DOHH2 (cell line): Measurements from ENCODE around the gene UMODL1.

Source experiments
- H3F3A ChIP-seq: fragments of 200-600 bp; sonication (generic), shearing (Covaris generic); 2 replicates; pipeline ENCODE4 v1.6.0; 2016; ENCODE audit warnings: antibody characterized with exemption, mild to moderate bottlenecking; ENCODE audit not compliant: control insufficient read depth, insufficient read depth
- H3K27ac ChIP-seq: fragments of 200-600 bp; sonication (generic); 2 replicates; pipeline ENCODE4 v1.5.1; 2014; ENCODE audit warnings: low read depth, mild to moderate bottlenecking, low read length, moderate library complexity
- H3K27me3 ChIP-seq: fragments of 200-600 bp; sonication (generic); 2 replicates; pipeline ENCODE4 v1.6.1; 2014; ENCODE audit warnings: mild to moderate bottlenecking, low read length, mixed read lengths; ENCODE audit not compliant: control insufficient read depth
- H3K36me3 ChIP-seq: fragments of 200-600 bp; sonication (generic); 2 replicates; pipeline ENCODE4 v1.6.1; 2014; ENCODE audit warnings: mild to moderate bottlenecking, low read length, moderate library complexity, mixed read lengths; ENCODE audit not compliant: control insufficient read depth
- H3K4me1 ChIP-seq: fragments of 200-600 bp; sonication (generic); 2 replicates; pipeline ENCODE4 v1.6.1; 2014; ENCODE audit warnings: mild to moderate bottlenecking, low read length, mixed read lengths; ENCODE audit not compliant: control insufficient read depth
- H3K4me2 ChIP-seq: fragments of 200-600 bp; sonication (generic); 2 replicates; pipeline ENCODE4 v1.6.0; 2014; ENCODE audit warnings: mild to moderate bottlenecking, low read length, moderate library complexity
- H3K4me3 ChIP-seq: fragments of 200-600 bp; sonication (generic); 2 replicates; pipeline ENCODE4 v1.5.1; 2014; ENCODE audit warnings: mild to moderate bottlenecking, low read length, mixed read lengths
- H3K79me2 ChIP-seq: fragments of 200-600 bp; sonication (generic); 2 replicates; pipeline ENCODE4 v1.6.1; 2014; ENCODE audit warnings: mild to moderate bottlenecking, low read length, mixed read lengths; ENCODE audit not compliant: control insufficient read depth
- H3K9me2 ChIP-seq: fragments of 200-600 bp; sonication (generic); replicated peaks from 2 replicates; pipeline ENCODE4 v1.6.1; 2014; ENCODE audit warnings: mild to moderate bottlenecking, low read length, mixed read lengths; ENCODE audit not compliant: control insufficient read depth
- H3K9me3 ChIP-seq: fragments of 200-600 bp; sonication (generic); 2 replicates; pipeline ENCODE4 v1.6.1; 2014; ENCODE audit warnings: antibody characterized with exemption, low read length, mixed read lengths; ENCODE audit not compliant: control insufficient read depth, insufficient read depth
- H4K20me1 ChIP-seq: fragments of 200-600 bp; sonication (generic); 2 replicates; pipeline ENCODE4 v1.6.0; 2014; ENCODE audit warnings: low read depth, mild to moderate bottlenecking, antibody characterized with exemption, low read length, moderate library complexity; ENCODE audit not compliant: control insufficient read depth, insufficient read depth
- CTCF ChIP-seq: fragments of 200-600 bp; sonication (generic); IDR thresholded peaks from one replicate; pipeline ENCODE4 v1.5.1; 2014; ENCODE audit warnings: antibody characterized with exemption, mild to moderate bottlenecking, low read depth, low read length; ENCODE audit not compliant: poor library complexity, severe bottlenecking
- EZH2phosphoT487 ChIP-seq: fragments of 200-600 bp; sonication (generic); IDR thresholded peaks from 2 replicates; pipeline ENCODE4 v1.6.1; 2017; ENCODE audit warnings: borderline replicate concordance, mild to moderate bottlenecking, antibody characterized with exemption, low read length, moderate library complexity, mixed read lengths

The UMODL1 gene

GRCh38 chr21:42137191-42137904 is 66.2 kb downstream of the UMODL1 start:
- H3K79me2 ChIP-seq, result no peaks in the 10 kb centered on the region
- H3K4me3 ChIP-seq, result no peak overlapping the region
- no peaks in the 10 kb centered on the region for H3K36me3 ChIP-seq
- H3K9me2 ChIP-seq, result no peaks in the 10 kb centered on the region
- TF ChIP-seq CTCF (no peak), EZH2phosphoT487 (no peak)
- no peaks in the 10 kb centered on the region for H4K20me1 ChIP-seq
- no peaks in the 10 kb centered on the region for H3F3A ChIP-seq
- no peak overlapping the region for H3K4me2 ChIP-seq
- H3K4me1 ChIP-seq, result peaks cover 10% of the 10 kb centered on the region
- no peak overlapping the region for H3K27ac ChIP-seq
- H3K27me3 ChIP-seq, result 0 out of 2 replicates have a peak, but pooled peaks cover 2% of the 10 kb centered on the region
- H3K9me3 ChIP-seq, result no peaks in the 10 kb centered on the region

- no peaks in the 10 kb centered on the region; the same call in 1 of the 2 replicates for H3K27me3 ChIP-seq
- no peak overlapping the region for H3K4me2 ChIP-seq
- H3F3A ChIP-seq, result no peaks in the 10 kb centered on the region
- H4K20me1 ChIP-seq, result 0 out of 2 replicates have a peak, but pooled peaks cover 4% of the 10 kb centered on the region
- no peak overlapping the region for H3K4me3 ChIP-seq
- no peaks in the 10 kb centered on the region for H3K36me3 ChIP-seq
- H3K9me3 ChIP-seq, result no peaks in the 10 kb centered on the region
- TF ChIP-seq CTCF, result no peak
- H3K79me2 ChIP-seq, result no peaks in the 10 kb centered on the region
- H3K4me1 ChIP-seq, result peaks cover 16% of the 10 kb centered on the region
- H3K27ac ChIP-seq, result no peak overlapping the region
- no peaks in the 10 kb centered on the region for H3K9me2 ChIP-seq
Measured at GRCh38 chr21:42140196-42140934, 69.2 kb downstream of the UMODL1 start.

- Histone ChIP-seq H3K4me3 (no peak overlapping the region), H3K4me1 (peaks cover 20% of the 10 kb centered on the region), H3K27me3 (no peaks in the 10 kb centered on the region; the same call in 1 of the 2 replicates), H3K36me3 (no peaks in the 10 kb centered on the region), H4K20me1 (0 out of 2 replicates have a peak, but pooled peaks cover 4% of the 10 kb centered on the region), H3K9me3 (no peaks in the 10 kb centered on the region), H3F3A (no peaks in the 10 kb centered on the region), H3K79me2 (no peaks in the 10 kb centered on the region), H3K4me2 (no peak overlapping the region), H3K27ac (no peak overlapping the region), H3K9me2 (no peaks in the 10 kb centered on the region)
- TF ChIP-seq CTCF (no peak), EZH2phosphoT487 (no peak)
Measured at GRCh38 chr21:42141643-42142042, 70.5 kb downstream of the UMODL1 start.
